ENCODE results near the gene EIF5. TPM values are rescaled to one million over a fixed set of nuclear protein-coding genes. Genes with fewer than 3 reads are reported as not detected.

The EIF5 gene
- total RNA-seq, 1 donor, result 197 TPM

GRCh38 chr14:103314496-103315277 lies 19.4 kb upstream of the EIF5 start:
- H3K27me3 ChIP-seq (ENCODE audit: insufficient read depth, low read length), result peaks cover 9% of the 10 kb centered on the region
- H3K4me1 ChIP-seq (ENCODE audit: insufficient read depth, low read length), result peaks cover 5% of the 10 kb centered on the region
- H3K9me3 ChIP-seq (ENCODE audit: low read depth, low read length), result no peaks in the 10 kb centered on the region
- H3K36me3 ChIP-seq (ENCODE audit: insufficient read depth, low read length), result no peaks in the 10 kb centered on the region
- peak overlapping the region; percentile 35 for H2AFZ ChIP-seq (ENCODE audit: low read length)
- H3K79me2 ChIP-seq (ENCODE audit: insufficient read depth, low read length), result no peaks in the 10 kb centered on the region
- no peak for TF ChIP-seq CTCF (IDR thresholded peaks at IDR 0.05; ENCODE audit: extremely low read depth, low read depth, low read length)
- DNase-seq (ENCODE audit: insufficient read length, low spot score, missing footprints), result no peak
- peak overlapping the region; percentile 34 for H3K4me2 ChIP-seq (ENCODE audit: insufficient read depth, low read length)
- no peak overlapping the region for H3K27ac ChIP-seq (ENCODE audit: low read depth, low read length)
- H4K20me1 ChIP-seq (ENCODE audit: insufficient read depth, low read length), result no peaks in the 10 kb centered on the region
- H3K4me3 ChIP-seq (ENCODE audit: insufficient read depth, low read length), result no peak overlapping the region

DNA sequence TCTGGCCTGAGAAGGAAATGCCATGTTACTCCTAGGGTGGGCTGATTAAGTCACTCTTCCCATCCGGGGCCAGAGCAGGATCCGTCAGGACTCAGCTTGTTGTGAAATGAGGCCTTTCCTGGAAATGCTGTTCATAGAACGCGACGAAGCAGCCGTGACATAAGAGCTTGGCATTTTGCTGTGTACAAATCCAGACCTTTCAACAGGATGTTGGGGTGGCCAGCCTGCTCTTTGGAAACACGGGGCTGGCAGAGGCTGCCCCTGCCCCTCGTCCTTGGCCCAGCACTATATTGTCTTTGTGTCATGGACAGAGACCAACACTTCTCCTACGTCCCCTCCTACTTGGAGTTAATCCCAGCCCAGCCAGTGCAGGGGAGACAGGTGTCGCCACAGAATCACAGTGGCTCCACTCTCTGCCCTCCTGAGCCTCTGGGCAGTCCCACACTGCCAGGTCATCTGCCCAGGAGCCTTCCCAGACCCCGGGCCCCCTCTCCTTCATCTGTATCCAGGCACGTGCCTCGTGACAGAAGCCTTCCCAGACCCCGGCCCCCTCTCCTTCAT lies 18.6 kb upstream of the EIF5 start:
- peak overlapping the region; percentile 34 for H3K4me2 ChIP-seq (ENCODE audit: insufficient read depth, low read length)
- H3K36me3 ChIP-seq (ENCODE audit: insufficient read depth, low read length), result no peaks in the 10 kb centered on the region
- H3K4me3 ChIP-seq (ENCODE audit: insufficient read depth, low read length), result no peak overlapping the region
- H4K20me1 ChIP-seq (ENCODE audit: insufficient read depth, low read length), result no peaks in the 10 kb centered on the region
- H3K27ac ChIP-seq (ENCODE audit: low read depth, low read length), result no peak overlapping the region
- H3K4me1 ChIP-seq (ENCODE audit: insufficient read depth, low read length), result peaks cover 5% of the 10 kb centered on the region
- no peak for TF ChIP-seq CTCF (IDR thresholded peaks at IDR 0.05; ENCODE audit: extremely low read depth, low read depth, low read length)
- H3K9me3 ChIP-seq (ENCODE audit: low read depth, low read length), result no peaks in the 10 kb centered on the region
- no peaks in the 10 kb centered on the region for H3K79me2 ChIP-seq (ENCODE audit: insufficient read depth, low read length)
- H2AFZ ChIP-seq (ENCODE audit: low read length), result peak overlapping the region; percentile 35
- peaks cover 9% of the 10 kb centered on the region for H3K27me3 ChIP-seq (ENCODE audit: insufficient read depth, low read length)
- peak; percentile 91 for DNase-seq (ENCODE audit: insufficient read length, low spot score, missing footprints)

GRCh38 chr14:103315941-103316340 lies 18.1 kb upstream of the EIF5 start:
- no peak overlapping the region for H3K27ac ChIP-seq (ENCODE audit: low read depth, low read length)
- no peak overlapping the region for H3K4me3 ChIP-seq (ENCODE audit: insufficient read depth, low read length)
- no peaks in the 10 kb centered on the region for H3K36me3 ChIP-seq (ENCODE audit: insufficient read depth, low read length)
- H4K20me1 ChIP-seq (ENCODE audit: insufficient read depth, low read length), result no peaks in the 10 kb centered on the region
- H2AFZ ChIP-seq (ENCODE audit: low read length), result no peak overlapping the region
- no peaks in the 10 kb centered on the region for H3K9me3 ChIP-seq (ENCODE audit: low read depth, low read length)
- DNase-seq (ENCODE audit: insufficient read length, low spot score, missing footprints), result no peak
- no peak overlapping the region for H3K4me2 ChIP-seq (ENCODE audit: insufficient read depth, low read length)
- no peaks in the 10 kb centered on the region for H3K79me2 ChIP-seq (ENCODE audit: insufficient read depth, low read length)
- peaks cover 5% of the 10 kb centered on the region for H3K4me1 ChIP-seq (ENCODE audit: insufficient read depth, low read length)
- no peak for TF ChIP-seq CTCF (IDR thresholded peaks at IDR 0.05; ENCODE audit: extremely low read depth, low read depth, low read length)
- H3K27me3 ChIP-seq (ENCODE audit: insufficient read depth, low read length), result peaks cover 9% of the 10 kb centered on the region

- H2AFZ ChIP-seq (ENCODE audit: low read length), result no peak overlapping the region
- no peaks in the 10 kb centered on the region for H3K9me3 ChIP-seq (ENCODE audit: low read depth, low read length)
- H3K79me2 ChIP-seq (ENCODE audit: insufficient read depth, low read length), result no peaks in the 10 kb centered on the region
- no peaks in the 10 kb centered on the region for H3K36me3 ChIP-seq (ENCODE audit: insufficient read depth, low read length)
- peaks cover 9% of the 10 kb centered on the region for H3K27me3 ChIP-seq (ENCODE audit: insufficient read depth, low read length)
- H3K4me3 ChIP-seq (ENCODE audit: insufficient read depth, low read length), result no peak overlapping the region
- peaks cover 5% of the 10 kb centered on the region for H3K4me1 ChIP-seq (ENCODE audit: insufficient read depth, low read length)
- DNase-seq (ENCODE audit: insufficient read length, low spot score, missing footprints), result no peak
- no peaks in the 10 kb centered on the region for H4K20me1 ChIP-seq (ENCODE audit: insufficient read depth, low read length)
- no peak overlapping the region for H3K27ac ChIP-seq (ENCODE audit: low read depth, low read length)
- TF ChIP-seq CTCF (IDR thresholded peaks at IDR 0.05; ENCODE audit: extremely low read depth, low read depth, low read length), result no peak
- H3K4me2 ChIP-seq (ENCODE audit: insufficient read depth, low read length), result no peak overlapping the region
These were observed 17.3 kb upstream of the EIF5 start for GRCh38 chr14:103316721-103317121.

Measured in osteoblast (primary cell).